ENCODE results near the gene DLGAP1. TPM values are rescaled to one million over a fixed set of nuclear protein-coding genes. Genes with fewer than 3 reads are reported as not detected.
A peak's percentile ranks its signal among the peaks of the same experiment; 100 is the strongest.

DLGAP1 gene
- total and polyA plus RNA-seq, 5 experiments from 2014 or later = not detected

DNA sequence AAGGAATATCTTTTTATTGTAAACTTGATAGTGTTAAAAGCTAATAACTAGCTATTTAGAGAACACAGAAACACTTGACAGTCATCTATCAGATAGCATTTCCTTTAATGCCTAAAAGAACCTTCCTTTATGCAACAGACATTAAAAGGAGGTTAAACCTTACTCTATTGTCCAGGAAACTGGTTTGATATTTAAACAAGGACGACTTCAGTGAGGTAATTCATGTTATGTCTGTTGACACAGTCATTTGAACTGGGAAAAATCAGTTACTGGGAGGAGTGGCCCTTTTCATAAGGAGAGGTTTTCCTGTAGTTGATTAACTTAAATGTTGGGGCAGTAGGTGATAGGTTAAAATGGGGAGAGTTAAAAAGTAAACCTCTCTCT is 998.4 kb downstream of the DLGAP1 start:
- ATAC-seq (no peak), DNase-seq (no peak)
- Mint-ChIP-seq H3K27me3 (no peaks in the 10 kb centered on the region), H3K4me3 (no peak overlapping the region), H3K27ac (peak overlapping the region in 2 of 10 donors; percentile 38 to 85), H3K36me3 (peaks cover 4 to 39% (median 18%) of the 10 kb centered on the region in 3 donors), H3K9me3 (peaks cover 0 to 11% (median 1%) of the 10 kb centered on the region in 9 donors), H3K4me1 (peaks cover 12 to 57% (median 33%) of the 10 kb centered on the region in 4 donors)
- POLR2A ChIA-PET = interaction anchor here (0.7 kb wide), 1 partner anchor 209 kb away, joined by 3 read pairs; the partner anchor contains the start of gene MYL12A

GRCh38 chr18:3455907-3456685 is 999.0 kb downstream of the DLGAP1 start:
- Mint-ChIP-seq H3K9me3 (peaks cover 0 to 5% (median 0%) of the 10 kb centered on the region in 9 donors), H3K27me3 (no peaks in the 10 kb centered on the region), H3K36me3 (peaks cover 4 to 38% (median 16%) of the 10 kb centered on the region in 3 donors), H3K4me1 (peaks cover 15 to 61% (median 38%) of the 10 kb centered on the region in 4 donors), H3K27ac (peak overlapping the region in 2 of 10 donors; percentile 53 to 100), H3K4me3 (no peak overlapping the region)
- POLR2A ChIA-PET = interaction anchor here (0.7 to 5.4 kb wide), 2 partner anchors 139 to 208 kb away, joined by 3 to 90 read pairs; partner anchors contain the start of gene MYL12A
- DNase-seq (no peak), ATAC-seq (no peak)

GRCh38 chr18:3455090-3455635 is 999.9 kb downstream of the DLGAP1 start:
- Mint-ChIP-seq H3K27me3 (no peaks in the 10 kb centered on the region), H3K36me3 (peaks cover 4 to 33% (median 14%) of the 10 kb centered on the region in 3 donors), H3K4me3 (peak overlapping the region in 3 of 10 donors; percentile 95 to 99 (median 99)), H3K27ac (peak overlapping the region in 3 of 10 donors; percentile 100), H3K9me3 (no peaks in the 10 kb centered on the region), H3K4me1 (peaks cover 16 to 64% (median 41%) of the 10 kb centered on the region in 4 donors)
- POLR2A ChIA-PET = interaction anchor here (1.2 to 5.4 kb wide), 4 partner anchors 10 to 176 kb away, joined by 3 to 90 read pairs (median 6); no protein-coding TSS in a partner anchor
- DNase-seq (no peak), ATAC-seq (no peak)

GRCh38 chr18:3454365-3455089 is 1000.6 kb downstream of the DLGAP1 start:
- peak overlapping the region in 9 of 10 donors; percentile 92 to 100 (median 100) for H3K27ac Mint-ChIP-seq
- no peaks in the 10 kb centered on the region for H3K27me3 Mint-ChIP-seq
- H3K4me3 Mint-ChIP-seq = peak overlapping the region; percentile 86 to 99 (median 94)
- DNase-seq (peak in 8 of 10 donors; percentile 32 to 69 (median 54)), ATAC-seq (no peak)
- H3K36me3 Mint-ChIP-seq = peaks cover 4 to 31% (median 14%) of the 10 kb centered on the region in 3 donors
- H3K4me1 Mint-ChIP-seq = peaks cover 17 to 62% (median 42%) of the 10 kb centered on the region in 4 donors
- no peaks in the 10 kb centered on the region for H3K9me3 Mint-ChIP-seq
- POLR2A ChIA-PET = interaction anchor here (1.1 to 8.3 kb wide), 7 partner anchors 9 to 212 kb away, joined by 3 to 112 read pairs (median 3); partner anchors contain the start of gene MYL12A

- Mint-ChIP-seq H3K36me3 (peaks cover 4 to 25% (median 13%) of the 10 kb centered on the region in 3 donors), H3K27ac (peak overlapping the region; percentile 92 to 100 (median 100)), H3K4me3 (peak overlapping the region; percentile 86 to 99 (median 94)), H3K9me3 (no peaks in the 10 kb centered on the region), H3K4me1 (peaks cover 19 to 57% (median 44%) of the 10 kb centered on the region in 4 donors), H3K27me3 (peaks cover 0 to 2% (median 0%) of the 10 kb centered on the region in 5 donors)
- POLR2A ChIA-PET = interaction anchor here (0.6 to 8.3 kb wide), 13 partner anchors 8 to 213 kb away, joined by 3 to 112 read pairs (median 5); partner anchors contain the start of genes MYL12A and MYL12B
- DNase-seq (peak in 8 of 10 donors; percentile 16 to 66 (median 36)), ATAC-seq (no peak)
Observed at GRCh38 chr18:3453540-3454364, 1001.4 kb downstream of the DLGAP1 start.

DNA sequence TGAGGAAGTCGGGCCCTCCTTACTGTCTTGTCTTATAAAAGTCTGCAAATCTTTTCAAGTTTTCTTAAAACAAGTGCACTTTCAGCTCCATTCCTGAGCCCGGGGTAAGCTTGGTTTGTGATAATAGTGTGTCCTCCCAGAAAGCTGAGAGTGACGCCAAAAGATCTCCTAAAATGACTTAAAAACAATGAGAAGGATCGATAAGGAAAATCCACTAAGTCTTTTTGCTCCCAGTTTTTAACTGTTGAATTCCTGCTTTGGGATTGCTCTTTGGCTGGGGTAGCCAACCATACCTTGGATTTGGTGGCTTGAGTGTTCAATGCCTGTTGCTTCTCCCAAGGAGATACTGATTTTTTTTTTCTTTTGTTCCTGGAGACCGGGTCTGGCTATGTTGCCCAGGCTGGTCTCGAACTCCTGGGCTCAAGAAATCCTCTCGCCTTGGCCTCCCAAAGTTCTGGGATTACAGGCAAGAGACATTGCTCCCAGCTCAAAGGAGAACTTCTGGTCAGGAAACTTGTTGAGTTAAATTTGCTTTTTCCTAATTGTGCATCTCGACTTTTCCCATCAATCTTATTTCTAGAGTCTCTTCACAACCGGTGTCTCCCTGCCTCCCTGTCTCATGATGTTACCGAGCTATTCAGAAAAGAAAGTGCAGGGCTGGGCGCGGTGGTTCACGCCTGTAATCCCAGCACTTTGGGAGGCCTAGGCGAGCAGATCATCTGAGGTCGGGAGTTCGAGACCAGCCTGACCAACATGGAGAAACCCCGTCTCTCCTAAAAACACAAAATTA is 1002.2 kb downstream of the DLGAP1 start:
- Mint-ChIP-seq H3K4me3 (peak overlapping the region; percentile 86 to 99 (median 94)), H3K27me3 (peaks cover 0 to 3% (median 0%) of the 10 kb centered on the region in 5 donors), H3K4me1 (peaks cover 19 to 57% (median 42%) of the 10 kb centered on the region in 4 donors), H3K9me3 (no peaks in the 10 kb centered on the region), H3K36me3 (peaks cover 4 to 20% (median 11%) of the 10 kb centered on the region in 3 donors), H3K27ac (peak overlapping the region; percentile 92 to 100 (median 100))
- DNase-seq = peak in 1 of 10 donors; percentile 8
- no peak for ATAC-seq
- POLR2A ChIA-PET = interaction anchor here (0.6 to 8.3 kb wide), 13 partner anchors 10 to 214 kb away, joined by 3 to 112 read pairs (median 5); partner anchors contain the start of genes MYL12A and MYL12B

- Mint-ChIP-seq H3K36me3 (peaks cover 0 to 13% (median 4%) of the 10 kb centered on the region in 3 donors), H3K27ac (peak overlapping the region; percentile 92 to 100 (median 100)), H3K27me3 (peaks cover 0 to 3% (median 0%) of the 10 kb centered on the region in 5 donors), H3K4me3 (peak overlapping the region; percentile 86 to 99 (median 94)), H3K4me1 (peaks cover 19 to 55% (median 43%) of the 10 kb centered on the region in 4 donors), H3K9me3 (no peaks in the 10 kb centered on the region)
- POLR2A ChIA-PET = interaction anchor here (0.6 to 8.3 kb wide), 13 partner anchors 10 to 488 kb away, joined by 3 to 112 read pairs (median 5); partner anchors contain the start of genes MYL12A and MYL12B
- ATAC-seq (no peak), DNase-seq (peak in 8 of 10 donors; percentile 12 to 34 (median 28))
Observed at GRCh38 chr18:3451989-3452749, 1002.9 kb downstream of the DLGAP1 start.

DNA sequence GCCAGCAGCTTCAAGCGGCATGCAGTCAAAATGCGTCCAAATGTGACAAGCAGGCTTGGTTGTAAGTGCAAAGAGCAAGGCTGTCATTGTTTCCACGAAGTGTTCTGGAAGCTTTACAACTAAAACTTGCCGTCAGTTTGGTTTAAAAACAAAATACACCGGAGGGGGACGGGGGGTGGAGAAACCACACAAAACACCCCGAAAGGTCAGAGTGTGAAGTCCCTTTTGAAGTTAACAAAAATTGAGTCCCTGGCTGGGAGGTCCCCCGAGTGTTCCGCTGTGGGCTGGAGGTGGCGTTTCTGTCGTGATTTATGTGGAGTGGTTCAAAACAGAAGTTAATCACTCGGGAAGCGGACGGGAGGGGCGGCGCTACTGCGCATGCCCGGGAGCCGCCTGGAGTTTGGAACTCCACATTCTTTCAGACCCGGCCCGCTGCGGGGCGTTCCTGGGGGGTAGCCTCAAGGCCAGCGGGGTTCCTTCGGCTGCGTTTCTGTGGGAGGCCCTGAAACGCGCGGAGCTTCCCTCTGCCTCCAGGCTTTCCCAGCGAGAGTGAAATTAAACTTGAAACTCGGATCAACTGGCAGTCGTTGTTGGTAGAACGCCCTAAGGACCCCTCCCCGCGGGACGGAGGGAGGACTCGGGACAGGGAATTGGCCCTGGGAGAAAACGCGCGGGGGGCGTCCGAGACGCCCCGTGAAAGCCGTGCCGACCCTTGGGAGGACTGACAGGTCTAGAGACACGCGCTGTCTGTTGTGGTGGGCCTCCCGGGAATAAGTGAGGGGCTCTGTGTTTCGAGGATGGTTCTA is 1003.7 kb downstream of the DLGAP1 start:
- Mint-ChIP-seq H3K36me3 (peaks cover 0 to 5% (median 0%) of the 10 kb centered on the region in 3 donors), H3K27me3 (peaks cover 0 to 3% (median 0%) of the 10 kb centered on the region in 5 donors), H3K9me3 (no peaks in the 10 kb centered on the region), H3K4me1 (peaks cover 19 to 55% (median 44%) of the 10 kb centered on the region in 4 donors), H3K27ac (peak overlapping the region; percentile 98 to 100 (median 100)), H3K4me3 (peak overlapping the region; percentile 86 to 99 (median 94))
- ATAC-seq (peak; percentile 18 to 29), DNase-seq (peak; percentile 76 to 91 (median 82))
- POLR2A ChIA-PET = interaction anchor here (0.5 to 8.3 kb wide), 17 partner anchors 9 to 1844 kb away, joined by 3 to 112 read pairs (median 4); partner anchors contain the start of genes MYL12A, MYL12B and ZBTB14

- no peaks in the 10 kb centered on the region for H3K9me3 Mint-ChIP-seq
- peak overlapping the region; percentile 86 to 99 (median 94) for H3K4me3 Mint-ChIP-seq
- POLR2A ChIA-PET = interaction anchor here (0.8 to 8.3 kb wide), 12 partner anchors 9 to 1845 kb away, joined by 3 to 112 read pairs (median 4); partner anchors contain the start of genes MYL12A, MYL12B and ZBTB14
- peaks cover 0 to under 1% (median 0%) of the 10 kb centered on the region in 3 donors for H3K36me3 Mint-ChIP-seq
- ATAC-seq = no peak
- peaks cover 0 to 3% (median 0%) of the 10 kb centered on the region in 5 donors for H3K27me3 Mint-ChIP-seq
- H3K4me1 Mint-ChIP-seq = peaks cover 16 to 55% (median 44%) of the 10 kb centered on the region in 4 donors
- no peak for DNase-seq
- H3K27ac Mint-ChIP-seq = peak overlapping the region; percentile 98 to 100 (median 100)
Observed at GRCh38 chr18:3450799-3451182, 1004.3 kb downstream of the DLGAP1 start.
